HCT116 (cell line): ENCODE measurements around the gene NAB2.
"Not testable (repeated sequence)": the region's sequence is repeated elsewhere in the genome, so short reads cannot be mapped to it uniquely, and the experiment has no call there.

Source experiments
- CTCF ChIP-seq, 3 experiments: fragments of 200-600 bp in 1 of 3; sonication (generic) in 1 of 3; IDR thresholded peaks in 2 of 3; conservative IDR thresholded peaks in 1 of 3; 2 replicates each; pipeline ENCODE4 v1.5.1; 2012 to 2017; ENCODE audit warnings: low read depth in 2 of 3, low read length in 2 of 3, antibody characterized with exemption in 1 of 3, borderline replicate concordance in 1 of 3, control low read depth in 1 of 3, mild to moderate bottlenecking in 1 of 3, mixed read lengths in 1 of 3, mixed run types in 1 of 3, moderate library complexity in 1 of 3; ENCODE audit not compliant: insufficient read depth in 1 of 3
- ELF1 ChIP-seq: IDR thresholded peaks from 2 replicates; pipeline ENCODE4 v1.6.1; 2012; ENCODE audit warnings: low read depth, borderline replicate concordance
- EZH2 ChIP-seq: fragments of 200-600 bp; sonication (generic); IDR thresholded peaks from 2 replicates; pipeline ENCODE4 v1.6.1; 2017; ENCODE audit warnings: antibody characterized with exemption, mixed run types
- POLR2AphosphoS5 ChIP-seq: IDR thresholded peaks from 2 replicates; pipeline ENCODE4 v1.6.1; 2011; ENCODE audit warnings: mild to moderate bottlenecking, low read depth, low read length, moderate library complexity
- RAD21 ChIP-seq: IDR thresholded peaks from 2 replicates; pipeline ENCODE4 v1.6.1; 2012; ENCODE audit warnings: low read depth, mild to moderate bottlenecking
- TF ChIP-seq, protein P1 (sequence below): IDR thresholded peaks from 2 replicates; pipeline ENCODE4 v1.6.1; 2012

DNA sequence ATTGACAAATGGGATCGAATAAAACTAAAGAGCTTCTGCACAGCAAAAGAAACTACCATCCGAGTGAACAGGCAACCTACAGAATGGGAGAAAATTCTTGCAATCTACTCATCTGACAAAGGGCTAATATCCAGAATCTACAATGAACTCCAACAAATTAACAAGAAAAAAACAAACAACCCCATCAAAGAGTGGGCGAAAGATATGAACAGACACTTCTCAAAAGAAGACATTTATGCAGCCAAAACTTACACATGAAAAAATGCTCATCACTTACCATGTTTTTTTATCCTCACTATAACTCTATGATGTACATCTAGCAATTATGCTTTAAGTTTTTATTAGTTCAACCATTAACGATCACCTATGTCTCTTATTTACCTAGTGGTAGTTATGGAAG lies 35.0 kb upstream of the NAB2 start:
- TF ChIP-seq CTCF (IDR thresholded peaks at IDR 0.05 in 2 of 3, conservative IDR thresholded peaks at IDR 0.05 in 1 of 3; ENCODE audit: borderline replicate concordance in 1 of 3, insufficient read depth in 1 of 3, low read depth in 2 of 3, low read length in 2 of 3); RAD21; ELF1; POLR2AphosphoS5; EZH2: not testable (repeated sequence)
- TF ChIP-seq, protein P1, sequence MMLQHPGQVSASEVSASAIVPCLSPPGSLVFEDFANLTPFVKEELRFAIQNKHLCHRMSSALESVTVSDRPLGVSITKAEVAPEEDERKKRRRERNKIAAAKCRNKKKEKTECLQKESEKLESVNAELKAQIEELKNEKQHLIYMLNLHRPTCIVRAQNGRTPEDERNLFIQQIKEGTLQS = not testable (repeated sequence)
